ENCODE data around the gene NUP98.

Gene NUP98

GRCh38 chr11:3637201-3637600 is 160.2 kb downstream of the NUP98 start:
- DNase-seq, result no peak

GRCh38 chr11:3635641-3636375 is 161.5 kb downstream of the NUP98 start:
- no peak for DNase-seq

- DNase-seq, result no peak
Measured at GRCh38 chr11:3632070-3632660, 165.2 kb downstream of the NUP98 start.

- no peak for DNase-seq
Measured at GRCh38 chr11:3631331-3631730, 166.0 kb downstream of the NUP98 start.

- DNase-seq, result no peak
Measured at GRCh38 chr11:3627291-3627690, 170.1 kb downstream of the NUP98 start.

GRCh38 chr11:3626250-3626960 is 170.9 kb downstream of the NUP98 start:
- no peak for DNase-seq
